ENCODE measurements around the gene RUBCNL. TPM values are rescaled to one million over a fixed set of nuclear protein-coding genes. Genes with fewer than 3 reads are reported as not detected.

RUBCNL gene
- total RNA-seq, 1 experiment from 2014 or later = 1.4 TPM

DNA sequence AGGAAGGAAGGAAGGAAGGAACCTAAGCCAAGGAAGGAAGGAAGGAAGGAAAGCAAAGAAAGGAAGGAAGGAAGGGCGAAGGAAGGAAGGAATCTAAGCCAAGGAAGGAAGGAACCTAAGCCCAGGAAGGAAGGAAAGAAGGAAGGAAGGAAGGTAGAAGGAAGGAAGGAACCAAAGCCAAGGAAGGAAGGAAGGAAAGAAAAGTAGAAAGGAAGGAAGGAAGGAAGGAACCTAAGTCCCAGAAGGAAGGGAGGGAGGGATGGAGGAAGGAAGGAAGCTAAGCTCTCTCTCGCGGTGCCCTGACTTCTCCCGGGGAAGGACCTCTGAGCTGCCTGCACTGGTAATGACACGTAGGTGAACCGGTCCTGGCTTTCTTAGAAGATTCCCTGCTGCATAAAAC, 1.3 kb upstream of the RUBCNL start:
- Histone ChIP-seq H4K91ac (ENCODE audit: insufficient read length, low read depth, low read length) (no peak overlapping the region), H2BK12ac (ENCODE audit: insufficient read length, low read depth, low read length) (no peak overlapping the region), H4K8ac (replicated peaks; ENCODE audit: insufficient read length, low read depth, low read length) (no peak overlapping the region), H3K56ac (ENCODE audit: insufficient read length, low read depth, low read length) (no peak overlapping the region), H2BK120ac (ENCODE audit: low read depth, low read length, poor library complexity, severe bottlenecking) (no peak overlapping the region), H2AK5ac (ENCODE audit: insufficient read length, low read length) (no peak overlapping the region), H2BK20ac (ENCODE audit: low read depth, low read length, poor library complexity, severe bottlenecking) (no peak overlapping the region), H3K9ac (ENCODE audit: extremely low read depth, insufficient read length, low read length) (no peak overlapping the region), H3K27me3 (ENCODE audit: insufficient read depth, low read length) (peaks cover 10% of the 10 kb centered on the region; the same call in 1 of the 2 replicates), H3K18ac (ENCODE audit: insufficient read length, low read depth, low read length) (no peak overlapping the region), H3K9me3 (ENCODE audit: control insufficient read depth, low read depth, low read length) (no peaks in the 10 kb centered on the region), H3K27ac (ENCODE audit: insufficient read length, low read depth, low read length) (no peak overlapping the region), H3K23ac (ENCODE audit: insufficient read length, low read depth, low read length) (no peak overlapping the region), H3K4me2 (ENCODE audit: insufficient read depth, insufficient read length, low read length) (no peak overlapping the region), H3K23me2 (ENCODE audit: insufficient read length, low read depth, low read length, poor library complexity, severe bottlenecking) (peaks cover 18% of the 10 kb centered on the region), H4K5ac (ENCODE audit: insufficient read length, low read depth, low read length) (no peak overlapping the region), H4K20me1 (ENCODE audit: control insufficient read depth, insufficient read depth, insufficient read length) (no peaks in the 10 kb centered on the region), H3K4ac (ENCODE audit: low read depth, low read length) (no peak overlapping the region), H3K4me1 (ENCODE audit: insufficient read depth, low read length) (peaks cover 9% of the 10 kb centered on the region), H2AFZ (ENCODE audit: low read length) (no peak overlapping the region), H2BK15ac (ENCODE audit: low read depth, low read length) (no peak overlapping the region), H3K79me1 (ENCODE audit: insufficient read depth, low read depth, low read length, poor library complexity, severe bottlenecking) (no peaks in the 10 kb centered on the region), H3T11ph (ENCODE audit: low read length) (no peak overlapping the region), H2BK5ac (ENCODE audit: insufficient read length, low read length) (no peak overlapping the region), H3K79me2 (ENCODE audit: insufficient read depth, low read length) (no peaks in the 10 kb centered on the region), H3K14ac (ENCODE audit: insufficient read depth, low read length) (no peak overlapping the region; the same call in 1 of the 2 replicates)
- Mint-ChIP-seq H3K9me3 (no peaks in the 10 kb centered on the region), H3K4me1 (peaks cover 17 to 18% of the 10 kb centered on the region in 2 experiments), H3K4me3 (peak overlapping the region in 1 of 2 experiments; percentile 22; a peak in 1 of 5 replicates), H3K27me3 (ENCODE audit: low read depth) (peaks cover 71% of the 10 kb centered on the region), H3K27ac (no peak overlapping the region), H3K36me3 (ENCODE audit: insufficient read depth in 1 of 3, low read depth in 3 of 3) (no peaks in the 10 kb centered on the region)
- WGBS (ENCODE audit: extremely low coverage, insufficient read length, low lambda C conversion rate) = no CpG with 5 or more reads among the region's 6 CpGs
- DNase-seq = no peak
- TF ChIP-seq, protein P1, sequence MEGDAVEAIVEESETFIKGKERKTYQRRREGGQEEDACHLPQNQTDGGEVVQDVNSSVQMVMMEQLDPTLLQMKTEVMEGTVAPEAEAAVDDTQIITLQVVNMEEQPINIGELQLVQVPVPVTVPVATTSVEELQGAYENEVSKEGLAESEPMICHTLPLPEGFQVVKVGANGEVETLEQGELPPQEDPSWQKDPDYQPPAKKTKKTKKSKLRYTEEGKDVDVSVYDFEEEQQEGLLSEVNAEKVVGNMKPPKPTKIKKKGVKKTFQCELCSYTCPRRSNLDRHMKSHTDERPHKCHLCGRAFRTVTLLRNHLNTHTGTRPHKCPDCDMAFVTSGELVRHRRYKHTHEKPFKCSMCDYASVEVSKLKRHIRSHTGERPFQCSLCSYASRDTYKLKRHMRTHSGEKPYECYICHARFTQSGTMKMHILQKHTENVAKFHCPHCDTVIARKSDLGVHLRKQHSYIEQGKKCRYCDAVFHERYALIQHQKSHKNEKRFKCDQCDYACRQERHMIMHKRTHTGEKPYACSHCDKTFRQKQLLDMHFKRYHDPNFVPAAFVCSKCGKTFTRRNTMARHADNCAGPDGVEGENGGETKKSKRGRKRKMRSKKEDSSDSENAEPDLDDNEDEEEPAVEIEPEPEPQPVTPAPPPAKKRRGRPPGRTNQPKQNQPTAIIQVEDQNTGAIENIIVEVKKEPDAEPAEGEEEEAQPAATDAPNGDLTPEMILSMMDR (conservative IDR thresholded peaks at IDR 0.05) = no peak
